NCI-H446 treated with DMSO at 0.1 percent for 48 hours (cell line): ENCODE data around the gene VASN.
"Not testable (repeated sequence)": the region's sequence is repeated elsewhere in the genome, so short reads cannot be mapped to it uniquely, and the experiment has no call there.

Source experiments
- DNase-seq: peaks from one replicate; lab custom pipeline; 2025; lab: John Stamatoyannopoulos, UW

VASN gene

GRCh38 chr16:4385066-4385788 lies 13.6 kb downstream of the VASN start:
- DNase-seq, result no peak

GRCh38 chr16:4385789-4386450 lies 14.3 kb downstream of the VASN start:
- DNase-seq, result no peak

DNA sequence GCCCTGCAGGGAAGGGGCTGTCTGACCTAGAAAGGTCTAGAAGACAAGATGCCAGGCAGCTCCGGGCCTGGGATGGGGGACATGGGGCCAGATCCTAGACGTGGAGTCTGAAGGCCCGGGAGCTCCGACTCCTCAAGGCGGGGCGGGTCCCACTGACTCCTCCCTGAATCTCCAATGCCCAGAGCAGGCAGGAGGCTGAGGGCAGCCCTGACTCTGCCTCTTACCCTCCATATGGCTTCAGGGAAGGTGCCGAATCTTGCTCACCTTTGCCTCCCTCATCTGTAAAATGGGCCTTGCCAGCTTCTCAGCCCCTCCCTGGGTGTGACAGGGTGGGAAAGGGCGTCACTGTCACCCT lies 14.8 kb downstream of the VASN start:
- DNase-seq, result no peak

DNA sequence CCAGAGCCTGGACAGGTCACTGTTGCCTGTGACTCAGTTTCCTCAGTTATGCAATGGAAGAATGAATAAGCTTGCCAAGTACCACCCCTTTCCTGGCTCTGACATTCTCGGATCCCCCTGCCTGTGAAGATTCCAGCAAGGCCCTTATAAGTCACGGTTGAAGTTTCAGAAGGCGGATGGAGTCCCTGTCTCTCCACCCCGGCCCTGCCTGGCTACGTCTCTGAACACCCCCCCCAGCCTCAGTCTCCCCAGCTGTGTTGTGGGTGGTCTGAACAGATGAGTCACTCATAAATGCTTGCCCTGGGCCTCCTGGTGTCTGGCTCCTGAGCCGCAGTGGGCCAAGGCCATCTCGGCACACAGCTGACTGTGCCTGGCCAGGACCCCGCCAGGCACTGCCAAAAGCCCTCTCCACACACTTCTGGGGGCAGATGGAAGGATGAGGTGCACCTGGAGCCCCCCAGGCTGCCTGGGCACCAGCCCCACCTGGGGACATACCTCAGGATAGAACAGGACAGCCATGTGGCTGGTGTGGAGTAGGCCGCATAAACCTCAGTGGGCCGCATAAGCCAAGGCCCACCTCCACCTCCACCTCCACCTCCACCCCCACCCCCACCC lies 15.4 kb downstream of the VASN start:
- no peak for DNase-seq

DNA sequence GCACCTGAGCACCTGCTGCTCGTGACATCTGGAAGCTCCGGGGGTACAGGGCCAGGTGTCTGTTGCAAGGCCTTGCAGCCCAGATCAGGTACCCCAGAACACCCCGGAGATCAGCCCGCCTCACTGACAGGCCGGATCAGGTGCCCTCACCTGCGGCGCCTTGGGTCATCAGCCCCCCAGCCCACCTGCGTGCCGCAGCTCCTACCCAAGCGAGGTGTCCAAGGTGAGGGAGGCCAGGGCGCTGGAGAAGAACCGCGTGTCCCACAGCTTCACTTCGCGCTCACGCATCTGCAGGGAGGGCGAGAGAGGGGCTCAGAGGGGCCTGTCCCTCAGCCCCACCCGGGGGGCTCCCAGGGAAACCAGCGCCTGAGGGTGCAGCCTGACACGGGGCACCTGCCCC lies 16.1 kb downstream of the VASN start:
- no peak for DNase-seq

GRCh38 chr16:4388271-4389021 lies 16.8 kb downstream of the VASN start:
- DNase-seq, result no peak

GRCh38 chr16:4389051-4389955 lies 17.7 kb downstream of the VASN start:
- DNase-seq, result no peak

DNA sequence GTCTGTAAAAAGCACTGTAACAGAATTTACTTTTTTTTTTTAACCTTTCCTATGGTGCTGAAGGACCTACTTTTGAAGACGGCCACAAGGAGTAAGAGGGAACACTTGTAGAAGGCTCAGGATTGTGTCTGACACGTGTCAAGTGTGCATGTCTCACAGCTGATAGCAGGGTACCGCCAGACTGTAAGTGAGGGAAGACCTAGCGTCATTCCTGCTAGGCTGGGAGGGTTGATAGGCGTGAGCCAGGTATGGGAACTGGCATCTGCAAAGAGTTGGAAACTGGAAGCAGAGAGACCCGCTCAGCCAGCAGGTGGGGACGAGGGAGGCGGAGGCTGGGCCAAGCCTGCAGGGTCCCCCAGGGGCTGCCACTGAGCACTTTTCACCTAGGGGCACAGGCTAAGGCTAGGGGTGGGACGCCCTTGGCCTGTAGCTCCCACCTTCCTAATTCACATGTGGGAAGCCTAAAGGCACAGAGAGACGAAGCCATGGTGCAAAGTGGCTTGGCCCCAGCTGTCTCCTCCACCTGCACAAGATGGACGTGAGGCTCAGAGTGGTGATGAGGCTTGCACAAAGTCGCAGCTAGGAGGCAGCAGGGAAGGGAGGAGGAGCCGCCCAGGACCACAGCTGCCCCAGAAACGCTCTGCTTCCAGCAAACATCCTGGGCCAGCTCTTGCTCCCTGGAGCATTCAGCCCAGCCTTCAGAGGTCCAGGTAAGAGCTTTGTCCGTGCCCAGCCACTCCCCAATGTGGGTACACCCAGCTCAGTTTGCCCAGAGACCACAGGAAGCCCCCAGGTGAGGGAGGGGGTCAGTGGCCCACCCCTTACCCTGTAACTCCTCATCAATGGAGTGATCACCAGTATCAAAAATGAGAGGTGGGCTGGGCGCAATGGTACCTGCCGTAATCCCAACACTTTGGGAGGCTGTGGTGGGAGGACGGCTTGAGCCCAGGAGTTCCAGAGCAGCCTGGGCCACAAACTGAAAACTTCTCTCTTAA lies 18.9 kb downstream of the VASN start:
- no peak for DNase-seq

DNA sequence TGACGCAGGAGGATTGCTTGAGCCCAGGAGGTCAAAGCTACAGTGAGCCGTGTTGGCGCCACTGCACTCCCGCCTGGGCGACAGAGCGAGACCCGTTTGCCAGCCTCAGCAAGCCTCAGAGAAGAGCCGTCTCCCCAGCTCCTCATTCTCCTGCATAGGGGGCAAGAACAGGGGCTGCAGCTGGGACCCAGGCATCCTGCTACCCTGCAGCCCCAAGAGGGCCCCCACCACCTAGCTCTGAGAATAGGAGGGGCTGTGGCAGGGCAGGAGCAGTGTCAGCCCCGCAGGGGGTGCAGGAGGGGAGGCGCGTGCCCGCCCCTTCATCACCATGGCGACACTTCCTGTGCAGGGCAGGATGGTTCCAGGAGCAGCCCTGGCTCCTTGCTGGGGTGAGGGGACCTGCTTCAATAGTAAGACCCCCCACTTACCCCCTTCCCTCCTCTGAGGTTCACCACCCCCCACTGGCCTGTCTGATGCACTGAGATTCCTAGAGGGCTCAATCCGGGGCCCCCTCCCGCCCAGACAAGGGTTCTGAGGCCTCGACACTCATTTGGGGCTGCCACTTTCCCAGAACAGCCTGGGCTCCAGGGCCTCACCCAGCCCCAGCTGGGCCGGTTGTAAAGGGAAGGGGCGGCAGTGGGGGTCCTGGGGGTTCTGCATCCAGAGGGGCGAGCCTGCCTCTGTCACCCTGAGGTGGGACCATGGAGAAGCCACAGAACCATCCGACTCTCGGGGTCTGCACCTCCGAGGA lies 20.2 kb downstream of the VASN start:
- no peak for DNase-seq

- no peak for DNase-seq
Observed at GRCh38 chr16:4392382-4393239, 21.0 kb downstream of the VASN start.

GRCh38 chr16:4393240-4393600 lies 21.6 kb downstream of the VASN start:
- DNase-seq, result no peak

DNA sequence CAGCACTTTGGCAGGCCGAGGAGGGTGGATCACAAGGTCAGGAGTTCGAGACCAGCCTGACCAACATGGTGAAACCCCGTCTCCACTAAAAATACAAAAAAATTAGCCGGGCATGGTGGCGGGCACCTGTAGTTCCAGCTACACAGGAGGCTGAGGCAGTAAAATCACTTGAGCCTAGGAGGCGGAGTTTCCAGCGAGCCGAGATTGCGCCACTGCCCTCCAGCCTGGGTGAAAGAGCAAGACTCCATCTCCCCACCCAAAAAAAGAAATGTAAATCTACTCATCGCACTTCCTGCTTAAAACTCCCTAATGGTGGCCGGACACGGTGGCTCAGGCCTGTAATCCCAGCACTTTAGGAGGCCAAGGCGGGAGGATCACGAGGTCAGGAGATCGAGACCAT lies 22.2 kb downstream of the VASN start:
- DNase-seq, result not testable (repeated sequence)

DNA sequence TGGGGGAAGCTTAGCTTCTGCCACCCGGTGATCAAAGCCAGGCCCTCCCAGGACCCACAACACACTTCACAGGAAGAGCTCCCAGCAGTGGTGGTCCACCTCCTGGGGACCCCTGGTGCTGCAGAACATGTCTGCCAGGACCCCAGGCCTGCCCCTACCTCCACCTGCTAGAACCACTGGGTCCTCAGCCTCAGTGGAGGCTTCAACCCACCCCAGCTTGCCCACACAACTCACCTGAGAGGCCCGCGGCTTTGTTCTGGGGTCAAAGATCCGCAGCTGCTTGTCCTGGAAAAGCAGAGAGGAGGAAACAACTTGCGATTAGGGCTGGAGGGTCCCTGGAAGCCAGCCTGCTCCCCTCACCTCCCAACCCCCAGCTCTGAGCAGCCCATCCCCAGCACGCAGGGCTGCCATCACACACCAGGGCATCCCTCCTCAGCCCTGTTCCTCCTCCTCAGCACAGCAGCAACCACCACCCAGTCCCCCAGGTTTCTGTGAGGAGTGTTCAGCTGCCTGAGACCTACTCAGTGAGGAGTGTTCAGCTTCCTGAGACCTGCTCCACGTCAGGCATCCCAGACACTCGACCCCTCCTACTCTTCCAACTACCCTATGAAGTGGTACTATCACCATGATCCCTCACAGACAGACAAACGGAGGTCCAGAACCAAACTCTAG lies 23.5 kb downstream of the VASN start:
- DNase-seq, result no peak

- no peak for DNase-seq
Observed at GRCh38 chr16:4399001-4399730, 27.5 kb downstream of the VASN start.

- no peak for DNase-seq
Observed at GRCh38 chr16:4401094-4401501, 29.4 kb downstream of the VASN start.

- no peak for DNase-seq
Observed at GRCh38 chr16:4401510-4401909, 29.9 kb downstream of the VASN start.

DNA sequence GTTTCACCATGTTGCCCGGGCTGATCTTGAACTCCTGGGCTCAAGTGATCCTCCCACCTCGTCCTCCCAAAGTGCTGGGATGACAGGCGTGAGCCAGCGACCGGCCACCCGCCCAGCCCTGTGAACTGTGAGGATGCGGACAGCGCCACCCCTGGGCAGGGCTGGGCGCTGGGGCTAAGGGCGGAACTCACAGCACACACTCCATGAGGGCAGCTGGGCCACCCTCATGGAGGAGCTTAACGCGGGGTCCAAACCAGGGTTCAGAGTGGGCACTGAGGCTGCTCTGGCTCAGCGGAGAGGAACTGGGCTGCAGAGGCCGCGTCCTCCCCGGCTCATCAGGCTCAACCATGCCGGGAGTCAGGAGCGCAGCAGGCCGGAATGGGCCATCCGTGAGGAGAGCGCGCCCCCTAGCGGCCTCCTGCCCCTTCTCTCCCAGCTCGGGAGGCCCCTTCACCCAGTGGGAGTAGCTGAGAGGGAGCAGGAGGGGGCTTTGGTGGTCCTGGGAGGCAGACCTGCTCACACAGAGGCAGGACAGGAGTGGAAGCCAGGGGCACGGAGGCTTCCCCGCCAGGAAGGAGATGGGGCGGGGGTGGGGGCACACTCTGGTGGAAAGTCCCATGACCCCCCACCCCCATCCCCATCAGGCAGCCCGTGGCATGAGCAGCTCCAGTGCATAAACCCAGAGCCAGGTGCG lies 30.9 kb downstream of the VASN start:
- peak; percentile 6 for DNase-seq
